ENCODE data around the gene CLSTN2. TPM values are rescaled to one million over a fixed set of nuclear protein-coding genes. Genes with fewer than 3 reads are reported as not detected.
A peak's percentile ranks its signal among the peaks of the same experiment; 100 is the strongest.

CLSTN2 gene
- total RNA-seq, 1 donor from 2014 or later = 143 TPM

DNA sequence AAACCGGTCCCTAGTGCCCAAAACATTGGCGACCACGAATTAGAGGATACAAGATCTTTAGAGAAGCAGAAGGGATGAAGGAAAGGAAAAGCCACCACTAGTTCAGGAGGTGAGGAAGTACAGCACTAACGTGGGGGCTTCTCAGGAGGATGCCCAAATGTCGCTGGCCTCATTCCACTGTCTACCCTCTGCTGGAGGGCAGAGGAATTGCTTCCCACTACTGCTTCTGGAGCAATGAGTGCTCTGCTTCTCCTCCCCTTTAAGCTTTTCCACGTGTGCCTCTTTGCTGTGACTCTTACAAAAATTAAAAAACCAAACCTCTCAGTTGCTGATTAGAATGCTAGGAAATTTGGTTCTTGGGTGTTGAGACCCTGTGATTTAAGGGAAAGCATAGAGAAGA is 281.3 kb downstream of the CLSTN2 start:
- no peak overlapping the region for H3K27ac Mint-ChIP-seq (ENCODE audit: unreplicated experiment)

DNA sequence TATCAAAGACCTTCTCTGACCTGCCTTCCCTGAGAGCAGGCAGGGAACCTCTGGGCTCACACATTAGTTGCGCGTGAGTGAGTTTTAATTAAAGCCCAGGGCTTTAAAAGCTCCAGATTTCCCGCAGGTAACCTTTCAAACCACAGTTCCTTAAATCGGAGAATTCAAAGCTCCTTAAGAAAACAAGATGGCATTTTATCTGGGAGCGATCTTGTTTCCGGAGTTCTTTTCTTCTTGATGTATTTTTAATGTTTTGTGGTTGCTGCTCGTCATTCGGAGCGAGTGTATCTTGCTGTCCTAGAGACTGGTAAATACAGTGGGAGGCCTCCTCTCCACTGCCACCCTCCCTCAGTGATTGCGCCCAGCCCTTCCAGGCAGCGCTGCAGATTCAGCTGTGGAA is 284.3 kb downstream of the CLSTN2 start:
- no peak for TF ChIP-seq CTCF (IDR thresholded peaks at IDR 0.05)
- H3K36me3 Mint-ChIP-seq (ENCODE audit: unreplicated experiment) = peaks cover 2% of the 10 kb centered on the region

More for the DNA sequence above, 281.3 kb downstream of the CLSTN2 start:
- Mint-ChIP-seq H3K36me3 (ENCODE audit: unreplicated experiment) (peaks cover 10% of the 10 kb centered on the region), H3K4me1 (ENCODE audit: unreplicated experiment) (no peaks in the 10 kb centered on the region), H3K4me3 (ENCODE audit: unreplicated experiment) (no peak overlapping the region), H3K9me3 (ENCODE audit: unreplicated experiment) (no peaks in the 10 kb centered on the region), H3K27me3 (ENCODE audit: unreplicated experiment) (no peaks in the 10 kb centered on the region)
- DNase-seq (ENCODE audit: extremely low spot score, unreplicated experiment) = no peak
- peak; percentile 36 for TF ChIP-seq CTCF (IDR thresholded peaks at IDR 0.05)

DNA sequence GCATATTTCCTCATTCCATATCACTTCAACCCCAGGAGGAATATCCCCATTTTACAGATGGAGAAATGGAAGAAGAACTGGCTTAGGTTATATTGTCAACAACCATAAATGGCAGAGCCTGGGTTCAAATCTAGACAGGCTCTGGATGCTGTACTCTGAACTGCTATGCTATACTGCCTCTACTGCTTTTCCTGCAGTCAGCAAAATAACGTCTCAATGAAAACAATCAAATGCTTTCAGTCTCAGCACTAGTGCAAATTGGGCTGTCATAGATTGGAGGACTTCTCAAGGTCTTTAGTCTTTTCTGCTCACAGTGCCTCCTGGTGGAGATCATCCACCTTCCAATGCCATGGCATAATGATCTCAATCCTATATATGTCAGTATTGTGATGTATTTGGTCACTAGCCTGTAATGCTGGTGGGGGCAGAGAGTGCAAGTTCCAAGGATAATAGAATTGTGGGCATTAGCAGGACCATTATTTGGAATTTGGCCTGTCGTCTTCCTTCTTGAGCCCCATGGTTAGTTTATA is 285.0 kb downstream of the CLSTN2 start:
- Mint-ChIP-seq H3K36me3 (ENCODE audit: unreplicated experiment) (peaks cover 2% of the 10 kb centered on the region), H3K4me1 (ENCODE audit: unreplicated experiment) (peaks cover 15% of the 10 kb centered on the region), H3K9me3 (ENCODE audit: unreplicated experiment) (no peaks in the 10 kb centered on the region), H3K4me3 (ENCODE audit: unreplicated experiment) (no peak overlapping the region), H3K27ac (ENCODE audit: unreplicated experiment) (no peak overlapping the region), H3K27me3 (ENCODE audit: unreplicated experiment) (no peaks in the 10 kb centered on the region)
- no peak for TF ChIP-seq CTCF (IDR thresholded peaks at IDR 0.05)
- DNase-seq (ENCODE audit: extremely low spot score, unreplicated experiment) = no peak

More for the DNA sequence above, 284.3 kb downstream of the CLSTN2 start:
- peaks cover 15% of the 10 kb centered on the region for H3K4me1 Mint-ChIP-seq (ENCODE audit: unreplicated experiment)
- no peak for DNase-seq (ENCODE audit: extremely low spot score, unreplicated experiment)
- no peak overlapping the region for H3K27ac Mint-ChIP-seq (ENCODE audit: unreplicated experiment)
- H3K27me3 Mint-ChIP-seq (ENCODE audit: unreplicated experiment) = no peaks in the 10 kb centered on the region
- no peak overlapping the region for H3K4me3 Mint-ChIP-seq (ENCODE audit: unreplicated experiment)
- H3K9me3 Mint-ChIP-seq (ENCODE audit: unreplicated experiment) = no peaks in the 10 kb centered on the region

DNA sequence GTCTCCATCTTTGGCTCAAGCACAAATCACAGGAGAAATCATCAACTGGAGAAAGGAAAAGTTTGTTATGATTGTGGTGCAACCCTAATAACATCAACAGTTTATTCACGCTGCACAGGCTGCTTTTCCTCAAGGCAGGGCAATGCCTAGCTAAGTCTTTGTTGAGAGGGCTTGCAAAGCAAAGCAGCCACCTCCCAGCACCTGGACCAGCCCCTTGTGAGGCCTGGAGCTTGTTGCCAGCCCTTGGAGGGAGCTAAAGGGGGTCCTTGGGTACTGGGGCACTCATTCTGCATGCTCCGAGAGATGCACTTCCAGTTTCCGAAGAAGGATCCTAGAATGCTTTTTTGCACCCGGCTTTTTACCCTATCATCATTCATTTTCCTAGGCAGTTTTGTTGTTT is 288.2 kb downstream of the CLSTN2 start:
- H3K9me3 Mint-ChIP-seq (ENCODE audit: unreplicated experiment) = peaks cover 4% of the 10 kb centered on the region
- H3K27ac Mint-ChIP-seq (ENCODE audit: unreplicated experiment) = peak overlapping the region; percentile 21
- no peaks in the 10 kb centered on the region for H3K27me3 Mint-ChIP-seq (ENCODE audit: unreplicated experiment)
- H3K4me1 Mint-ChIP-seq (ENCODE audit: unreplicated experiment) = peaks cover 15% of the 10 kb centered on the region
- DNase-seq (ENCODE audit: extremely low spot score, unreplicated experiment) = no peak
- TF ChIP-seq CTCF (IDR thresholded peaks at IDR 0.05) = no peak
- peaks cover 2% of the 10 kb centered on the region for H3K36me3 Mint-ChIP-seq (ENCODE audit: unreplicated experiment)
- no peak overlapping the region for H3K4me3 Mint-ChIP-seq (ENCODE audit: unreplicated experiment)

DNA sequence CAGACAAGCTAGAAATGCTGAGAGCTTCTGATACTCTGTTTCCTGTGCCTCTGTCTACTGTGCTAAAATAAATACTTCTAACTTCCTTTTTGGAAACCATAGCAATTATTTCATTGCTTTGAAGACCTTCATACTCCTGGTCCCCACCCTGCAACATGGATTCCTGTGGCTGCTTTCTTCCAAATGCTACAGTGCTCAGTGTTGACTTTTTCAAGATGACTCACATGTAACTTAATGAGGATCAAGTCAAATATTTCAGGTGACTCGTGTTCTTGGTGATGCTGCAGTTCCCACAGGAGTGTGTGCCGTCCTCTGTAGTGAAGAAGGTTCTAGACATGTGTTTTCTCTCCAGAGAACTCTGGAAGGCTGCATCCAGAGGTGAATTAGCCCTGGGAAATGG is 288.6 kb downstream of the CLSTN2 start:
- TF ChIP-seq CTCF (IDR thresholded peaks at IDR 0.05) = no peak
- Mint-ChIP-seq H3K36me3 (ENCODE audit: unreplicated experiment) (peaks cover 3% of the 10 kb centered on the region), H3K27me3 (ENCODE audit: unreplicated experiment) (no peaks in the 10 kb centered on the region), H3K27ac (ENCODE audit: unreplicated experiment) (peak overlapping the region; percentile 21), H3K4me1 (ENCODE audit: unreplicated experiment) (peaks cover 15% of the 10 kb centered on the region), H3K9me3 (ENCODE audit: unreplicated experiment) (peaks cover 8% of the 10 kb centered on the region), H3K4me3 (ENCODE audit: unreplicated experiment) (no peak overlapping the region)
- no peak for DNase-seq (ENCODE audit: extremely low spot score, unreplicated experiment)

Measured in osteocyte (in vitro differentiated cells).